ENCODE results near the gene CHMP4A. TPM values are rescaled to one million over a fixed set of nuclear protein-coding genes. Genes with fewer than 3 reads are reported as not detected.

Gene CHMP4A
- polyA plus RNA-seq, 1 donor (not counting 4 experiments of a cell fraction or from before 2014, with no cell fraction given) = 54.5 TPM

GRCh38 chr14:24238527-24239037 is 25.3 kb upstream of the CHMP4A start:
- H3K4me3 ChIP-seq (ENCODE audit: control insufficient read depth in 2 of 3, extremely low read depth in 1 of 3, insufficient read depth in 2 of 3, low read depth in 1 of 3, low read length in 3 of 3) = no peak overlapping the region
- no peaks in the 10 kb centered on the region for H4K20me1 ChIP-seq (ENCODE audit: control insufficient read depth, extremely low read depth, insufficient read depth, low read length)
- no peak overlapping the region for H3K9ac ChIP-seq (ENCODE audit: control insufficient read depth, extremely low read depth, insufficient read depth, low read length)
- no peaks in the 10 kb centered on the region for H3K9me1 ChIP-seq (ENCODE audit: control insufficient read depth, extremely low read depth, insufficient read depth, low read length)
- dilution Hi-C loops (cut with MboI; ENCODE audit: extremely low pct_ligation_motif_present, low sequenced_read_pairs) = no loop called here
- peaks cover 25 to 58% of the 10 kb centered on the region in 2 experiments for H3K36me3 ChIP-seq (ENCODE audit: control insufficient read depth in 2 of 2, extremely low read depth in 1 of 2, insufficient read depth in 2 of 2, low read length in 2 of 2)
- H3K9me3 ChIP-seq (ENCODE audit: control insufficient read depth, low read depth, low read length) = no peaks in the 10 kb centered on the region
- TF ChIP-seq CTCF (optimal IDR thresholded peaks at IDR 0.05 in 1 of 3, IDR thresholded peaks at IDR 0.05 in 1 of 3, conservative IDR thresholded peaks at IDR 0.05 in 1 of 3; ENCODE audit: extremely low read depth in 1 of 3, insufficient read depth in 2 of 3, low read length in 3 of 3) (no peak), EZH2 (IDR thresholded peaks at IDR 0.05; ENCODE audit: low read length) (no peak)
- H3K27me3 ChIP-seq (ENCODE audit: control insufficient read depth, extremely low read depth, insufficient read depth, low read length) = no peaks in the 10 kb centered on the region
- H2AFZ ChIP-seq (ENCODE audit: control insufficient read depth, low read length) = no peak overlapping the region
- H3K4me1 ChIP-seq (ENCODE audit: control insufficient read depth, extremely low read depth, insufficient read depth, low read length) = peaks cover 55% of the 10 kb centered on the region
- FAIRE-seq (no peak), DNase-seq (ENCODE audit: low read depth, low spot score) (no peak)
- H3K27ac ChIP-seq (ENCODE audit: control insufficient read depth, insufficient read depth, low read length) = peak overlapping the region; percentile 61
- peaks cover 33% of the 10 kb centered on the region for H3K79me2 ChIP-seq (ENCODE audit: control insufficient read depth, insufficient read depth, low read length)
- H3K4me2 ChIP-seq (ENCODE audit: control insufficient read depth, extremely low read depth, insufficient read depth, low read depth, low read length) = peak overlapping the region; percentile 96

DNA sequence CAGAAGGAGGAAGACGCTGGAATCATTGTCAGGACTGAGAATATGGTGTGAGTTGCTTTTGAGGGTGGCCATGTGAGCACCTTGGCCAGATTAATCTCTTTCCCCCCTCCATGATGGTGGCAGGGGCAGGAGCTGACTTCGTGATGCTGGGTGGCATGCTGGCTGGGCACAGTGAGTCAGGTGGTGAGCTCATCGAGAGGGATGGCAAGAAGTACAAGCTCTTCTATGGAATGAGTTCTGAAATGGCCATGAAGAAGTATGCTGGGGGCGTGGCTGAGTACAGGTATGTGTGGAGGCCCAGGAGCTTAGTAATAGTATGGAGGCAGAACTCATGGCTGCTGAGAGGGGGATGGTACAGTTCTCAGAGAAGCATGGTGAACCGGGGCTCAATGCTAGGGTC is 24.8 kb upstream of the CHMP4A start:
- peaks cover 37% of the 10 kb centered on the region for H3K79me2 ChIP-seq (ENCODE audit: control insufficient read depth, insufficient read depth, low read length)
- H4K20me1 ChIP-seq (ENCODE audit: control insufficient read depth, extremely low read depth, insufficient read depth, low read length) = no peaks in the 10 kb centered on the region
- TF ChIP-seq CTCF (optimal IDR thresholded peaks at IDR 0.05 in 1 of 3, IDR thresholded peaks at IDR 0.05 in 1 of 3, conservative IDR thresholded peaks at IDR 0.05 in 1 of 3; ENCODE audit: extremely low read depth in 1 of 3, insufficient read depth in 2 of 3, low read length in 3 of 3) (no peak), EZH2 (IDR thresholded peaks at IDR 0.05; ENCODE audit: low read length) (no peak)
- H3K27ac ChIP-seq (ENCODE audit: control insufficient read depth, insufficient read depth, low read length) = peak overlapping the region; percentile 61
- no peak overlapping the region for H2AFZ ChIP-seq (ENCODE audit: control insufficient read depth, low read length)
- no peaks in the 10 kb centered on the region for H3K27me3 ChIP-seq (ENCODE audit: control insufficient read depth, extremely low read depth, insufficient read depth, low read length)
- dilution Hi-C loops (cut with MboI; ENCODE audit: extremely low pct_ligation_motif_present, low sequenced_read_pairs) = no loop called here
- H3K9me1 ChIP-seq (ENCODE audit: control insufficient read depth, extremely low read depth, insufficient read depth, low read length) = no peaks in the 10 kb centered on the region
- peak overlapping the region; percentile 96 for H3K4me2 ChIP-seq (ENCODE audit: control insufficient read depth, extremely low read depth, insufficient read depth, low read depth, low read length)
- DNase-seq (ENCODE audit: low read depth, low spot score) (no peak), FAIRE-seq (peak; percentile 26)
- no peak overlapping the region for H3K9ac ChIP-seq (ENCODE audit: control insufficient read depth, extremely low read depth, insufficient read depth, low read length)
- no peak overlapping the region for H3K4me3 ChIP-seq (ENCODE audit: control insufficient read depth in 2 of 3, extremely low read depth in 1 of 3, insufficient read depth in 2 of 3, low read depth in 1 of 3, low read length in 3 of 3)
- H3K4me1 ChIP-seq (ENCODE audit: control insufficient read depth, extremely low read depth, insufficient read depth, low read length) = peaks cover 55% of the 10 kb centered on the region
- H3K9me3 ChIP-seq (ENCODE audit: control insufficient read depth, low read depth, low read length) = no peaks in the 10 kb centered on the region
- peaks cover 25 to 58% of the 10 kb centered on the region in 2 experiments for H3K36me3 ChIP-seq (ENCODE audit: control insufficient read depth in 2 of 2, extremely low read depth in 1 of 2, insufficient read depth in 2 of 2, low read length in 2 of 2)

Measured in keratinocyte (primary cell).